ENCODE results near the gene DNAJC24. TPM values are rescaled to one million over a fixed set of nuclear protein-coding genes. Genes with fewer than 3 reads are reported as not detected.

Gene DNAJC24
- total and polyA plus RNA-seq, 10 of the 15 experiments (the other 5 are each of a cell fraction or from before 2014, with no cell fraction given), result 10.0 to 25.4 (median 13.8) TPM

- Histone ChIP-seq H4K20me1 (ENCODE audit: control insufficient read depth, insufficient read depth) (no peaks in the 10 kb centered on the region), H3K9ac (ENCODE audit: control insufficient read depth, insufficient read depth, low read length) (no peak overlapping the region), H3K27me3 (replicated peaks in 1 of 2; ENCODE audit: control insufficient read depth in 2 of 2, insufficient read depth in 2 of 2, low read length in 1 of 2) (no peaks in the 10 kb centered on the region), H3K4me3 (no peak overlapping the region), H3K27ac (ENCODE audit: control insufficient read depth, insufficient read depth) (no peak overlapping the region), H3K4me1 (ENCODE audit: control insufficient read depth, insufficient read depth, low read length) (no peaks in the 10 kb centered on the region), H3K9me3 (replicated peaks; ENCODE audit: control insufficient read depth, insufficient read depth, low read length) (no peaks in the 10 kb centered on the region), H3K79me2 (ENCODE audit: control insufficient read depth, insufficient read depth, low read length) (no peaks in the 10 kb centered on the region), H3K36me3 (ENCODE audit: control insufficient read depth in 2 of 2, insufficient read depth in 2 of 2, low read length in 1 of 2) (no peaks in the 10 kb centered on the region), H3K4me2 (ENCODE audit: control insufficient read depth, insufficient read depth) (no peak overlapping the region), H2AFZ (ENCODE audit: control insufficient read depth, low read depth, low read length) (no peak overlapping the region)
- DNase-seq (ENCODE audit: low read depth, low spot score), result no peak
- SMC1A ChIA-PET (ENCODE audit: uncharacterized antibody, unreplicated experiment), result no interaction called here
- CTCF ChIA-PET, result no interaction called here
- no peak for FAIRE-seq
- intact Hi-C loops (cut with micrococcal nuclease; ENCODE audit: unreplicated experiment), result no loop called here
- POLR2A ChIA-PET, result no interaction called here
- RAD21 ChIA-PET (ENCODE audit: unreplicated experiment), result interaction anchor here (0.6 kb wide), 1 partner anchor 55 kb away, joined by 3 read pairs; no protein-coding TSS in a partner anchor
- in situ Hi-C loops (cut with MboI), result no loop called here
- no peak for TF ChIP-seq NR2C2 (IDR thresholded peaks at IDR 0.05; ENCODE audit: borderline replicate concordance, control insufficient read depth, insufficient read length, low read depth)
- no peak for TF ChIP-seq CBX5 (IDR thresholded peaks at IDR 0.05; ENCODE audit: low read depth)
- TF ChIP-seq IRF3 (IDR thresholded peaks at IDR 0.05), result no peak
- TF ChIP-seq RB1 (IDR thresholded peaks at IDR 0.05; ENCODE audit: borderline replicate concordance), result no peak
- TF ChIP-seq LARP7 (IDR thresholded peaks at IDR 0.05), result no peak
- TF ChIP-seq NBN (IDR thresholded peaks at IDR 0.05), result no peak
- no peak for TF ChIP-seq JUND (IDR thresholded peaks at IDR 0.05; ENCODE audit: low read depth, low read length)
- no TSS peak for BruUV-seq (replicated peaks)
- ATAC-seq, result no peak
- 100% methylated on average over 3 of the region's 3 CpGs for WGBS (ENCODE audit: insufficient coverage, insufficient replicate concordance, low lambda C conversion rate, missing lambda C conversion rate)
These were observed 85.5 kb downstream of the DNAJC24 start for GRCh38 chr11:31455177-31455576.

- Histone ChIP-seq H4K20me1 (ENCODE audit: control insufficient read depth, insufficient read depth) (no peaks in the 10 kb centered on the region), H3K4me3 (no peak overlapping the region), H2AFZ (ENCODE audit: control insufficient read depth, low read depth, low read length) (no peak overlapping the region), H3K27me3 (replicated peaks in 1 of 2; ENCODE audit: control insufficient read depth in 2 of 2, insufficient read depth in 2 of 2, low read length in 1 of 2) (no peaks in the 10 kb centered on the region), H3K79me2 (ENCODE audit: control insufficient read depth, insufficient read depth, low read length) (no peaks in the 10 kb centered on the region), H3K4me1 (ENCODE audit: control insufficient read depth, insufficient read depth, low read length) (no peaks in the 10 kb centered on the region), H3K27ac (ENCODE audit: control insufficient read depth, insufficient read depth) (no peak overlapping the region), H3K9me3 (replicated peaks; ENCODE audit: control insufficient read depth, insufficient read depth, low read length) (no peaks in the 10 kb centered on the region; the same call in 1 of the 3 replicates), H3K9ac (ENCODE audit: control insufficient read depth, insufficient read depth, low read length) (no peak overlapping the region), H3K36me3 (ENCODE audit: control insufficient read depth in 2 of 2, insufficient read depth in 2 of 2, low read length in 1 of 2) (no peaks in the 10 kb centered on the region), H3K4me2 (ENCODE audit: control insufficient read depth, insufficient read depth) (no peak overlapping the region)
- FAIRE-seq (no peak), ATAC-seq (no peak), DNase-seq (ENCODE audit: low read depth, low spot score) (no peak)
- ChIA-PET POLR2A (no interaction called here), SMC1A (ENCODE audit: uncharacterized antibody, unreplicated experiment) (interaction anchor here (4.4 kb wide), 1 partner anchor 13 kb away, joined by 16 read pairs; no protein-coding TSS in a partner anchor), RAD21 (ENCODE audit: unreplicated experiment) (no interaction called here), CTCF (interaction anchor here (0.6 kb wide), 1 partner anchor 406 kb away, joined by 3 read pairs; no protein-coding TSS in a partner anchor)
- intact Hi-C loops (cut with micrococcal nuclease; ENCODE audit: unreplicated experiment), result no loop called here
- WGBS (ENCODE audit: insufficient coverage, insufficient replicate concordance, low lambda C conversion rate, missing lambda C conversion rate), result 98% methylated on average over 3 of the region's 3 CpGs
- TF ChIP-seq JUND (IDR thresholded peaks at IDR 0.05; ENCODE audit: low read depth, low read length) (no peak), HDAC2 (IDR thresholded peaks at IDR 0.05) (no peak), ATF3 (IDR thresholded peaks at IDR 0.05; ENCODE audit: borderline replicate concordance, extremely low read depth, low read depth, low read length) (no peak), E2F4 (IDR thresholded peaks at IDR 0.05; ENCODE audit: low read depth, low read length) (no peak), MLLT1 (IDR thresholded peaks at IDR 0.05) (no peak), ATF7 (IDR thresholded peaks at IDR 0.05; ENCODE audit: low read depth) (no peak)
- in situ Hi-C loops (cut with MboI), result no loop called here
- BruUV-seq (replicated peaks), result no TSS peak
These were observed 94.8 kb downstream of the DNAJC24 start for GRCh38 chr11:31464436-31464835.

Measured in GM12878 (cell line).